ENCODE data around the gene DGUOK. TPM values are rescaled to one million over a fixed set of nuclear protein-coding genes. Genes with fewer than 3 reads are reported as not detected.
A peak's percentile ranks its signal among the peaks of the same experiment; 100 is the strongest.

DGUOK gene
- total RNA-seq, 1 experiment from 2014 or later: 78.5 TPM

DNA sequence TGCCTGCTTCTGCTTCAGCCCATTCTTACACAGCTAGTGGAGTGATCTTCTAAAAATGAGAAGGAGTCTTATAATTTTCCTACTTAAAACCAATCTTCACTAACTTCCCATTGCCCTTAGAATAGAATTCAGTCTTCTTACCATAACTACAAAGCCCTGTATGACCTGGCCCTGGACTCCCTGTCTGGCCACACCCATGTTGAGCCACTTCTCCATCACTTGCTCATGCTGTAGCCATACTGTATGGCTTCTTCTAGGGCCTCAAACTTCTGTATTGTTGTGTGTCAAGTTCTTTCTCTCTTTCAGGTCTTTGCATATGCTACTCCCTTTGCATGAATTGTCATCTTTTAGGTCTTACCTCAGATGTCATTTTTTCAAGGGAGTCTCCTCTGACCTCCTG is 11.2 kb downstream of the DGUOK start:
- H3K27ac ChIP-seq (ENCODE audit: low read length): no peak overlapping the region
- BruUV-seq (replicated peaks): no TSS peak
- TF ChIP-seq, protein P1, sequence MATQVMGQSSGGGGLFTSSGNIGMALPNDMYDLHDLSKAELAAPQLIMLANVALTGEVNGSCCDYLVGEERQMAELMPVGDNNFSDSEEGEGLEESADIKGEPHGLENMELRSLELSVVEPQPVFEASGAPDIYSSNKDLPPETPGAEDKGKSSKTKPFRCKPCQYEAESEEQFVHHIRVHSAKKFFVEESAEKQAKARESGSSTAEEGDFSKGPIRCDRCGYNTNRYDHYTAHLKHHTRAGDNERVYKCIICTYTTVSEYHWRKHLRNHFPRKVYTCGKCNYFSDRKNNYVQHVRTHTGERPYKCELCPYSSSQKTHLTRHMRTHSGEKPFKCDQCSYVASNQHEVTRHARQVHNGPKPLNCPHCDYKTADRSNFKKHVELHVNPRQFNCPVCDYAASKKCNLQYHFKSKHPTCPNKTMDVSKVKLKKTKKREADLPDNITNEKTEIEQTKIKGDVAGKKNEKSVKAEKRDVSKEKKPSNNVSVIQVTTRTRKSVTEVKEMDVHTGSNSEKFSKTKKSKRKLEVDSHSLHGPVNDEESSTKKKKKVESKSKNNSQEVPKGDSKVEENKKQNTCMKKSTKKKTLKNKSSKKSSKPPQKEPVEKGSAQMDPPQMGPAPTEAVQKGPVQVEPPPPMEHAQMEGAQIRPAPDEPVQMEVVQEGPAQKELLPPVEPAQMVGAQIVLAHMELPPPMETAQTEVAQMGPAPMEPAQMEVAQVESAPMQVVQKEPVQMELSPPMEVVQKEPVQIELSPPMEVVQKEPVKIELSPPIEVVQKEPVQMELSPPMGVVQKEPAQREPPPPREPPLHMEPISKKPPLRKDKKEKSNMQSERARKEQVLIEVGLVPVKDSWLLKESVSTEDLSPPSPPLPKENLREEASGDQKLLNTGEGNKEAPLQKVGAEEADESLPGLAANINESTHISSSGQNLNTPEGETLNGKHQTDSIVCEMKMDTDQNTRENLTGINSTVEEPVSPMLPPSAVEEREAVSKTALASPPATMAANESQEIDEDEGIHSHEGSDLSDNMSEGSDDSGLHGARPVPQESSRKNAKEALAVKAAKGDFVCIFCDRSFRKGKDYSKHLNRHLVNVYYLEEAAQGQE (IDR thresholded peaks at IDR 0.05; ENCODE audit: insufficient read depth in 1 of 2, low read depth in 2 of 2, low read length in 1 of 2): no peak
- no peak for TF ChIP-seq CTCF (IDR thresholded peaks at IDR 0.05)
- no peak overlapping the region for H3K4me3 ChIP-seq (ENCODE audit: low read depth in 2 of 2, low read length in 2 of 2)
- peak; percentile 56; the same call in 1 of the 2 replicates for ATAC-seq
- in situ Hi-C loops (cut with HindIII; ENCODE audit: low pct_unique_long_range_greater_than_20kb, low sequenced_read_pairs): no loop called here
- DNase-seq (ENCODE audit: low read depth, low spot score): no peak
- no peaks in the 10 kb centered on the region for H3K4me1 ChIP-seq (ENCODE audit: control insufficient read depth, insufficient read depth, low read length)
- ChIA-PET POLR2A (no interaction called here), CTCF (no interaction called here)
- no peaks in the 10 kb centered on the region for H3K36me3 ChIP-seq (ENCODE audit: control insufficient read depth, insufficient read depth, low read length)
- H3K9me3 ChIP-seq (ENCODE audit: control insufficient read depth, insufficient read depth, low read depth, low read length): no peaks in the 10 kb centered on the region
- no peaks in the 10 kb centered on the region for H3K27me3 ChIP-seq (ENCODE audit: control insufficient read depth, insufficient read depth, low read length)
- intact Hi-C loops (cut with micrococcal nuclease; ENCODE audit: unreplicated experiment): no loop called here

GRCh38 chr2:73938718-73939352 is 12.2 kb downstream of the DGUOK start:
- no peaks in the 10 kb centered on the region for H3K27me3 ChIP-seq (ENCODE audit: control insufficient read depth, insufficient read depth, low read length)
- in situ Hi-C loops (cut with HindIII; ENCODE audit: low pct_unique_long_range_greater_than_20kb, low sequenced_read_pairs): no loop called here
- TF ChIP-seq POLR2AphosphoS5 (IDR thresholded peaks at IDR 0.05; ENCODE audit: low read depth, low read length): no peak
- no peak for TF ChIP-seq TCF7L2 (IDR thresholded peaks at IDR 0.05; ENCODE audit: low read depth, low read length)
- TF ChIP-seq CTCF (IDR thresholded peaks at IDR 0.05): no peak
- no peak for TF ChIP-seq SIN3A (IDR thresholded peaks at IDR 0.05; ENCODE audit: borderline replicate concordance, insufficient read depth, low read depth, low read length)
- TF ChIP-seq, protein P1 (IDR thresholded peaks at IDR 0.05; ENCODE audit: insufficient read depth in 1 of 2, low read depth in 2 of 2, low read length in 1 of 2): no peak
- no TSS peak for BruUV-seq (replicated peaks)
- no peak overlapping the region for H3K4me3 ChIP-seq (ENCODE audit: low read depth in 2 of 2, low read length in 2 of 2)
- ATAC-seq (no peak), DNase-seq (ENCODE audit: low read depth, low spot score) (no peak)
- ChIA-PET CTCF (no interaction called here), POLR2A (no interaction called here)
- no peaks in the 10 kb centered on the region for H3K36me3 ChIP-seq (ENCODE audit: control insufficient read depth, insufficient read depth, low read length)
- H3K9me3 ChIP-seq (ENCODE audit: control insufficient read depth, insufficient read depth, low read depth, low read length): no peaks in the 10 kb centered on the region
- H3K27ac ChIP-seq (ENCODE audit: low read length): no peak overlapping the region
- intact Hi-C loops (cut with micrococcal nuclease; ENCODE audit: unreplicated experiment): no loop called here
- no peaks in the 10 kb centered on the region for H3K4me1 ChIP-seq (ENCODE audit: control insufficient read depth, insufficient read depth, low read length)
